Measurements from ENCODE around the gene HELZ2. TPM values are rescaled to one million over a fixed set of nuclear protein-coding genes. Genes with fewer than 3 reads are reported as not detected.

Gene HELZ2
- total RNA-seq, 1 experiment from 2014 or later: 27.9 TPM

- no CpG with 5 or more reads among the region's 28 CpGs for WGBS (ENCODE audit: extremely low coverage, insufficient read length, low lambda C conversion rate)
- no peak overlapping the region for H3K27ac Mint-ChIP-seq
- no peak overlapping the region for H3K4me2 ChIP-seq (ENCODE audit: insufficient read depth, insufficient read length, low read length)
Observed at GRCh38 chr20:63541371-63541770, 32.7 kb downstream of the HELZ2 start.

More at GRCh38 chr20:63541371-63541770, 32.7 kb downstream of the HELZ2 start:
- H3K4me3 Mint-ChIP-seq: no peak overlapping the region
- H2BK20ac ChIP-seq (ENCODE audit: low read depth, low read length, poor library complexity, severe bottlenecking): no peak overlapping the region
- no peaks in the 10 kb centered on the region for H3K79me1 ChIP-seq (ENCODE audit: insufficient read depth, low read depth, low read length, poor library complexity, severe bottlenecking)
- H2AFZ ChIP-seq (ENCODE audit: low read length): no peak overlapping the region
- H3K4me1 ChIP-seq (ENCODE audit: insufficient read depth, low read length): no peaks in the 10 kb centered on the region
- no peak overlapping the region for H2BK120ac ChIP-seq (ENCODE audit: low read depth, low read length, poor library complexity, severe bottlenecking)
- no peak overlapping the region for H2BK15ac ChIP-seq (ENCODE audit: low read depth, low read length)
- H3K14ac ChIP-seq (ENCODE audit: insufficient read depth, low read length): no peak overlapping the region; the same call in 1 of the 2 replicates
- no peaks in the 10 kb centered on the region for H4K20me1 ChIP-seq (ENCODE audit: control insufficient read depth, insufficient read depth, insufficient read length)
- H3K27me3 Mint-ChIP-seq (ENCODE audit: low read depth): no peaks in the 10 kb centered on the region
- H3K23me2 ChIP-seq (ENCODE audit: insufficient read length, low read depth, low read length, poor library complexity, severe bottlenecking): no peaks in the 10 kb centered on the region
- H2AK5ac ChIP-seq (ENCODE audit: insufficient read length, low read length): no peak overlapping the region
- no peak overlapping the region for H2BK5ac ChIP-seq (ENCODE audit: insufficient read length, low read length)
- no peak for DNase-seq
- no peaks in the 10 kb centered on the region for H3K9me3 Mint-ChIP-seq
- no peak overlapping the region for H3K9ac ChIP-seq (ENCODE audit: extremely low read depth, insufficient read length, low read length)
- no peaks in the 10 kb centered on the region for H3K27me3 ChIP-seq (ENCODE audit: insufficient read depth, low read length)
- no peak overlapping the region for H3K4ac ChIP-seq (ENCODE audit: low read depth, low read length)
- peaks cover 5% of the 10 kb centered on the region in 2 experiments; a peak in 3 of 4 replicates for H3K4me1 Mint-ChIP-seq
- no peak overlapping the region for H3K27ac ChIP-seq (ENCODE audit: insufficient read length, low read depth, low read length)
- no peaks in the 10 kb centered on the region for H3K9me3 ChIP-seq (ENCODE audit: control insufficient read depth, low read depth, low read length)
- H4K5ac ChIP-seq (ENCODE audit: insufficient read length, low read depth, low read length): no peak overlapping the region
- no peaks in the 10 kb centered on the region for H3K36me3 Mint-ChIP-seq (ENCODE audit: insufficient read depth in 1 of 3, low read depth in 3 of 3)
- no peak overlapping the region for H3T11ph ChIP-seq (ENCODE audit: low read length)
- TF ChIP-seq, protein P1, sequence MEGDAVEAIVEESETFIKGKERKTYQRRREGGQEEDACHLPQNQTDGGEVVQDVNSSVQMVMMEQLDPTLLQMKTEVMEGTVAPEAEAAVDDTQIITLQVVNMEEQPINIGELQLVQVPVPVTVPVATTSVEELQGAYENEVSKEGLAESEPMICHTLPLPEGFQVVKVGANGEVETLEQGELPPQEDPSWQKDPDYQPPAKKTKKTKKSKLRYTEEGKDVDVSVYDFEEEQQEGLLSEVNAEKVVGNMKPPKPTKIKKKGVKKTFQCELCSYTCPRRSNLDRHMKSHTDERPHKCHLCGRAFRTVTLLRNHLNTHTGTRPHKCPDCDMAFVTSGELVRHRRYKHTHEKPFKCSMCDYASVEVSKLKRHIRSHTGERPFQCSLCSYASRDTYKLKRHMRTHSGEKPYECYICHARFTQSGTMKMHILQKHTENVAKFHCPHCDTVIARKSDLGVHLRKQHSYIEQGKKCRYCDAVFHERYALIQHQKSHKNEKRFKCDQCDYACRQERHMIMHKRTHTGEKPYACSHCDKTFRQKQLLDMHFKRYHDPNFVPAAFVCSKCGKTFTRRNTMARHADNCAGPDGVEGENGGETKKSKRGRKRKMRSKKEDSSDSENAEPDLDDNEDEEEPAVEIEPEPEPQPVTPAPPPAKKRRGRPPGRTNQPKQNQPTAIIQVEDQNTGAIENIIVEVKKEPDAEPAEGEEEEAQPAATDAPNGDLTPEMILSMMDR (conservative IDR thresholded peaks at IDR 0.05): no peak
- no peak overlapping the region for H3K56ac ChIP-seq (ENCODE audit: insufficient read length, low read depth, low read length)
- H3K23ac ChIP-seq (ENCODE audit: insufficient read length, low read depth, low read length): no peak overlapping the region
- H4K91ac ChIP-seq (ENCODE audit: insufficient read length, low read depth, low read length): no peak overlapping the region
- no peak overlapping the region for H4K8ac ChIP-seq (replicated peaks; ENCODE audit: insufficient read length, low read depth, low read length)
- H3K79me2 ChIP-seq (ENCODE audit: insufficient read depth, low read length): no peaks in the 10 kb centered on the region
- no peak overlapping the region for H3K18ac ChIP-seq (ENCODE audit: insufficient read length, low read depth, low read length)
- no peak overlapping the region for H2BK12ac ChIP-seq (ENCODE audit: insufficient read length, low read depth, low read length)
